Activated CD8-positive, alpha-beta memory T cell treated with anti-CD3 and anti-CD28 coated beads for 36 hours (primary cell): ENCODE data around the gene COL27A1. TPM values are rescaled to one million over a fixed set of nuclear protein-coding genes. Genes with fewer than 3 reads are reported as not detected.

Experiments
- total RNA-seq, 2 experiments: library from RNA; stranded (reverse); gene quantifications; one replicate each; pipeline ENCODE4 v1.2.3, GENCODE V29; 2021

Gene COL27A1
- total RNA-seq, 2 experiments from 2014 or later = 2.9 to 3.2 TPM

Other genes starting within 250 kb of the COL27A1 start
- gene AMBP, start 77.2 kb upstream of the COL27A1 start, total RNA-seq = not detected
- not detected for gene KIF12, start 56.2 kb upstream of the COL27A1 start, total RNA-seq
- gene ORM1, start 167.6 kb downstream of the COL27A1 start, total RNA-seq = not detected
- gene ORM2, start 174.3 kb downstream of the COL27A1 start, total RNA-seq = not detected
- gene AKNA, start 232.4 kb downstream of the COL27A1 start, total RNA-seq = 100 to 1,000 TPM; 106 to 107 TPM